ENCODE results near the gene MAP3K5.
"Not testable (repeated sequence)": the region's sequence is repeated elsewhere in the genome, so short reads cannot be mapped to it uniquely, and the experiment has no call there.

Gene MAP3K5

GRCh38 chr6:136762022-136762975 is 30.0 kb downstream of the MAP3K5 start:
- DNase-seq (ENCODE audit: low read depth) = no peak
- TF ChIP-seq CTCF (IDR thresholded peaks at IDR 0.05; ENCODE audit: low read depth, low read length, missing control alignments) = no peak
- in situ Hi-C loops (cut with HindIII; ENCODE audit: low sequenced_read_pairs) = no loop called here
- H3K4me3 ChIP-seq (ENCODE audit: low read depth, low read length) = no peak overlapping the region

- no peak overlapping the region for H3K4me3 ChIP-seq (ENCODE audit: low read depth, low read length)
- no peak for DNase-seq (ENCODE audit: low read depth)
- in situ Hi-C loops (cut with HindIII; ENCODE audit: low sequenced_read_pairs) = no loop called here
- TF ChIP-seq CTCF (IDR thresholded peaks at IDR 0.05; ENCODE audit: low read depth, low read length, missing control alignments) = no peak
These were observed 30.9 kb downstream of the MAP3K5 start for GRCh38 chr6:136761227-136761922.

GRCh38 chr6:136760781-136761180 is 31.5 kb downstream of the MAP3K5 start:
- H3K4me3 ChIP-seq (ENCODE audit: low read depth, low read length); in situ Hi-C loops (cut with HindIII; ENCODE audit: low sequenced_read_pairs); DNase-seq (ENCODE audit: low read depth): not testable (repeated sequence)

- H3K4me3 ChIP-seq (ENCODE audit: low read depth, low read length) = no peak overlapping the region
- in situ Hi-C loops (cut with HindIII; ENCODE audit: low sequenced_read_pairs) = no loop called here
- no peak for DNase-seq (ENCODE audit: low read depth)
- no peak for TF ChIP-seq CTCF (IDR thresholded peaks at IDR 0.05; ENCODE audit: low read depth, low read length, missing control alignments)
These were observed 35.1 kb downstream of the MAP3K5 start for GRCh38 chr6:136757150-136757549.

- no peak for DNase-seq (ENCODE audit: low read depth)
- no peak for TF ChIP-seq CTCF (IDR thresholded peaks at IDR 0.05; ENCODE audit: low read depth, low read length, missing control alignments)
- in situ Hi-C loops (cut with HindIII; ENCODE audit: low sequenced_read_pairs) = no loop called here
- no peak overlapping the region for H3K4me3 ChIP-seq (ENCODE audit: low read depth, low read length)
These were observed 37.5 kb downstream of the MAP3K5 start for GRCh38 chr6:136754820-136755219.

GRCh38 chr6:136753624-136754023 is 38.7 kb downstream of the MAP3K5 start:
- H3K4me3 ChIP-seq (ENCODE audit: low read depth, low read length) = no peak overlapping the region
- in situ Hi-C loops (cut with HindIII; ENCODE audit: low sequenced_read_pairs) = no loop called here
- TF ChIP-seq CTCF (IDR thresholded peaks at IDR 0.05; ENCODE audit: low read depth, low read length, missing control alignments) = no peak
- no peak for DNase-seq (ENCODE audit: low read depth)

- in situ Hi-C loops (cut with HindIII; ENCODE audit: low sequenced_read_pairs) = no loop called here
- no peak for TF ChIP-seq CTCF (IDR thresholded peaks at IDR 0.05; ENCODE audit: low read depth, low read length, missing control alignments)
- DNase-seq (ENCODE audit: low read depth) = no peak
- H3K4me3 ChIP-seq (ENCODE audit: low read depth, low read length) = no peak overlapping the region
These were observed 39.7 kb downstream of the MAP3K5 start for GRCh38 chr6:136752554-136752953.
